Endothelial cell of umbilical vein (primary cell): ENCODE data around the gene MAEL. TPM values are rescaled to one million over a fixed set of nuclear protein-coding genes. Genes with fewer than 3 reads are reported as not detected.

Experiments used
- Bru-seq: library from RNA; stranded (reverse); fragments of 400-500 nt; gene quantifications from one replicate; lab custom pipeline; 2021; lab: Mats Ljungman, UMichigan
- BruChase-seq, 2 experiments: library from RNA; stranded (reverse); fragments of 400-500 nt; gene quantifications; one replicate each; lab custom pipeline; 2021; lab: Mats Ljungman, UMichigan
- BruUV-seq: library from RNA; stranded (reverse); fragments of 400-500 nt; replicated peaks from 2 replicates; lab custom pipeline; 2021; lab: Mats Ljungman, UMichigan
- CTCF ChIA-PET: fragments of 300-600, 350-600 bp; sonication (Branson Sonifier 250); formaldehyde crosslinking; loops from one replicate; lab custom pipeline; 2021; ENCODE audit warnings: antibody characterized with exemption, inconsistent platforms; lab: Charles Lee
- POLR2A ChIA-PET: fragments of 300-600, 350-600 bp; sonication (Branson Sonifier 250); formaldehyde crosslinking; loops from one replicate; lab custom pipeline; 2021; ENCODE audit warnings: antibody characterized with exemption, inconsistent platforms; lab: Charles Lee
- DNase-seq: peaks from one replicate; pipeline ENCODE4 v3.0.0-alpha.2; 2011; ENCODE audit warnings: low read depth, low spot score
- FAIRE-seq: peaks from 2 replicates; lab custom pipeline; 2011; peaks lifted over from hg19 to GRCh38; lab: Jason Lieb, UNC
- H2AFZ ChIP-seq: 2 replicates; pipeline ENCODE4 v1.6.0; 2012; ENCODE audit warnings: low read depth, low read length, control low read depth, inconsistent platforms
- H3K27ac ChIP-seq: 2 replicates; pipeline ENCODE4 v1.5.1; 2011; ENCODE audit warnings: low read depth, mild to moderate bottlenecking, control low read depth, low read length, moderate library complexity; ENCODE audit not compliant: insufficient read depth
- H3K27me3 ChIP-seq, 2 experiments: 2 replicates each; pipeline versions ENCODE4 v1.6.0 to v1.6.1; 2011; ENCODE audit warnings: low read length in 2 of 2, mixed read lengths in 1 of 2; ENCODE audit not compliant: control insufficient read depth in 2 of 2, insufficient read depth in 2 of 2
- H3K36me3 ChIP-seq, 2 experiments: 2 replicates in 1 of 2; 3 replicates in 1 of 2; pipeline ENCODE4 v1.5.1; 2011; ENCODE audit warnings: low read length in 2 of 2, mild to moderate bottlenecking in 1 of 2, moderate library complexity in 1 of 2; ENCODE audit not compliant: control insufficient read depth in 2 of 2, insufficient read depth in 2 of 2; ENCODE audit errors: extremely low read depth in 1 of 2
- H3K4me1 ChIP-seq: 3 replicates; pipeline ENCODE4 v1.5.1; 2011; ENCODE audit warnings: mild to moderate bottlenecking, low read length; ENCODE audit not compliant: control insufficient read depth, insufficient read depth; ENCODE audit errors: extremely low read depth
- H3K4me2 ChIP-seq: 2 replicates; pipeline ENCODE4 v1.6.1; 2011; ENCODE audit warnings: low read length, control low read depth, mixed read lengths; ENCODE audit not compliant: insufficient read depth
- H3K4me3 ChIP-seq, 3 experiments: fragments of 200-600 bp in 1 of 3; sonication (generic), shearing (Covaris generic) in 1 of 3; replicated peaks in 1 of 3; 2 replicates each; pipeline ENCODE4 v1.5.1; 2011 to 2016; ENCODE audit warnings: control low read depth in 3 of 3, low read length in 3 of 3, mild to moderate bottlenecking in 2 of 3, inconsistent platforms in 1 of 3, low read depth in 1 of 3, moderate library complexity in 1 of 3; ENCODE audit not compliant: insufficient read depth in 1 of 3
- H3K79me2 ChIP-seq: 2 replicates; pipeline ENCODE4 v1.6.0; 2012; ENCODE audit warnings: low read length, inconsistent platforms; ENCODE audit not compliant: control insufficient read depth, insufficient read depth
- H3K9ac ChIP-seq: replicated peaks from 2 replicates; pipeline ENCODE3; 2011; ENCODE audit warnings: low read length, control low read depth; ENCODE audit not compliant: insufficient read depth; ENCODE audit errors: extremely low read depth
- H3K9me1 ChIP-seq: replicated peaks from 3 replicates; pipeline ENCODE4 v1.6.0; 2011; ENCODE audit warnings: mild to moderate bottlenecking, low read length; ENCODE audit not compliant: control insufficient read depth, insufficient read depth; ENCODE audit errors: extremely low read depth
- H3K9me3 ChIP-seq: replicated peaks from 2 replicates; pipeline ENCODE4 v1.5.1; 2012; ENCODE audit warnings: low read length, inconsistent platforms; ENCODE audit not compliant: control insufficient read depth, insufficient read depth
- H4K20me1 ChIP-seq: replicated peaks from 2 replicates; pipeline ENCODE3; 2011; ENCODE audit warnings: mild to moderate bottlenecking, low read length; ENCODE audit not compliant: control insufficient read depth, insufficient read depth; ENCODE audit errors: extremely low read depth
- CTCF ChIP-seq, 2 donors: IDR thresholded peaks; 1 replicate in 1 of 2; 2 replicates in 1 of 2; pipeline ENCODE4 v1.5.1; 2011; ENCODE audit warnings: low read length in 2 of 2, mild to moderate bottlenecking in 2 of 2, moderate library complexity in 2 of 2, control low read depth in 1 of 2, inconsistent platforms in 1 of 2, low read depth in 1 of 2; ENCODE audit not compliant: insufficient read depth in 1 of 2; ENCODE audit errors: extremely low read depth in 1 of 2
- GATA2 ChIP-seq: IDR thresholded peaks from 2 replicates; pipeline ENCODE4 v1.7.0; 2011; ENCODE audit warnings: low read depth, mild to moderate bottlenecking, moderate library complexity, mixed read lengths, low read length; ENCODE audit not compliant: insufficient read length, insufficient read depth
- POLR2A ChIP-seq: IDR thresholded peaks from 2 replicates; pipeline ENCODE4 v1.6.1; 2012; ENCODE audit warnings: low read depth, mild to moderate bottlenecking, control low read depth, low read length
- dilution Hi-C: fragments of 300-500 bp; cut with MboI; formaldehyde crosslinking; loops from one replicate; pipeline ENCODE4 v1.15.0; 2019; ENCODE audit warnings: low sequenced_read_pairs; ENCODE audit not compliant: extremely low pct_ligation_motif_present
- intact Hi-C: fragments of 100-400 bp; cut with micrococcal nuclease; formaldehyde crosslinking; loops from one replicate; pipeline ENCODE4 v1.10.0; 2022
- long read RNA-seq: library from polyadenylated mRNA; stranded (forward); transcript quantifications from one replicate; pipeline ENCODE4 v2.0.0, GENCODE V29; 2021
- polyA minus RNA-seq, 3 experiments: library from RNA; depleted of rRNA, polyadenylated mRNA; stranded (reverse); fragments of >200 nt; gene quantifications; 1 replicate in 1 of 3; 2 replicates in 2 of 3; pipeline ENCODE4 v1.2.3, GENCODE V29; 2011
- polyA plus RNA-seq, 4 experiments: library from polyadenylated mRNA; depleted of rRNA in 3 of 4; stranded (reverse) in 3 of 4; unstranded in 1 of 4; fragments of >200 nt; gene quantifications; 2 replicates each; pipeline versions ENCODE4 v1.2.1 to v1.2.3, GENCODE V29; 2011 to 2012; ENCODE audit warnings: missing spikeins in 1 of 4
- total RNA-seq: library from RNA; stranded (reverse); gene quantifications from 2 replicates; pipeline ENCODE4 v1.2.3, GENCODE V29; 2021

MAEL gene
- total RNA-seq (not detected in 2 replicates), polyA plus RNA-seq (0.04 and 0.05 TPM in 2 replicates), polyA minus RNA-seq (not detected in 2 replicates), Bru-seq, nascent RNA (percentile 8 among the genes with signal in this experiment), BruChase-seq, experiment 1, labeled RNA remaining after a 6-hour chase (percentile 2 among the genes with signal in this experiment), BruChase-seq, experiment 2, labeled RNA remaining after a 2-hour chase (percentile 5 among the genes with signal in this experiment)
- 0.07 and 0.10 TPM in 2 replicates for polyA plus RNA-seq (2011; cell fraction: cytosol; rRNA removed)
- polyA plus RNA-seq (2011; cell fraction: nucleus; rRNA removed), result 0.15 and 0.17 TPM in 2 replicates
- not detected in 2 replicates for polyA plus RNA-seq (2012)
- polyA minus RNA-seq (2011; cell fraction: cytosol; rRNA and poly(A)+ RNA removed), result not detected
- polyA minus RNA-seq (2011; cell fraction: nucleus; rRNA and poly(A)+ RNA removed), result not detected in 2 replicates
- long read RNA-seq, result 0 reads

DNA sequence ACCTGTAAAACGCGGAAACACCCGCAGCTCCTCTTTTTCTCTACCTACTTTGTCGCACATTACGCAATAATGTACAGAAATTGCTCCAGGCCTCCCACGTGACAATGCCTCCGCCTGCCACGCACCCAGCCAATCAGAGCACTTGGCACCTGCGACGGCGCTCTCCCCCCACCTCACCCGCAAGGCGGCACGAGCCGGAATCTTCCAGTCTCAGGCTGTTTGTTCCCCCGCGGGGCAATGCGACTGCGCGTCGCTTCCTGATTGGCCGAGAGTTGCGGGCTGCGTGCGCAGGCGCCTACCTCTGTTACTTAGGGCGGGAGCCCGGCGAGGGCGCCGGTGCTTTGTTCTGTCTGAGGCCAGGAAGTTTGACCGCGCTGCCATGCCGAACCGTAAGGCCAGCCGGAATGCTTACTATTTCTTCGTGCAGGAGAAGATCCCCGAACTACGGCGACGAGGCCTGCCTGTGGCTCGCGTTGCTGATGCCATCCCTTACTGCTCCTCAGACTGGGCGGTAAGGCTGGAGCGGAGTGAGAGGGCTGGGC, at the start of gene MAEL:
MAEL (plus strand) TSS at position 307 of the 542 bp plus-strand sequence; CDS start at position 380, 73 bp downstream.
- ChIA-PET POLR2A (no interaction called here), CTCF (no interaction called here)
- Histone ChIP-seq H3K9me3 (no peaks in the 10 kb centered on the region), H3K4me2 (no peak within 1 kb of the TSS), H3K9ac (no peak within 1 kb of the TSS), H3K4me3 (no peak within 1 kb of the TSS), H4K20me1 (no peaks in the 10 kb centered on the region), H3K9me1 (no peaks in the 10 kb centered on the region), H3K27me3 (no peaks in the 10 kb centered on the region), H3K36me3 (no peaks in the 10 kb centered on the region), H3K27ac (no peak within 1 kb of the TSS), H3K79me2 (no peaks in the 10 kb centered on the region), H3K4me1 (no peaks in the 10 kb centered on the region), H2AFZ (no peak within 1 kb of the TSS)
- intact Hi-C loops (no loop called here), dilution Hi-C loops (no loop called here)
- FAIRE-seq, result no peak
- TF ChIP-seq GATA2, result no peak
- TF ChIP-seq CTCF (IDR thresholded peaks at IDR 0.05; ENCODE audit: extremely low read depth in 1 of 2, insufficient read depth in 1 of 2, low read depth in 1 of 2, low read length in 2 of 2), result no peak
- no peak for TF ChIP-seq POLR2A
- no peak for DNase-seq
- BruUV-seq, result no TSS peak
